Lower leg skin (tissue), 3 donors: ENCODE data around the gene MAB21L3.

Source experiments
- CTCF ChIP-seq, 3 donors: fragments of 450-650 bp; IDR thresholded peaks; one replicate each; pipeline ENCODE4 v1.5.1; 2016; ENCODE audit warnings: antibody characterized with exemption in 3 of 3, mild to moderate bottlenecking in 3 of 3, moderate library complexity in 2 of 3
- POLR2A ChIP-seq, 2 donors: fragments of 450-650 bp; IDR thresholded peaks; one replicate each; pipeline ENCODE4 v1.6.1; 2016 to 2017; ENCODE audit warnings: antibody characterized with exemption in 2 of 2, mild to moderate bottlenecking in 1 of 2, moderate library complexity in 1 of 2

DNA sequence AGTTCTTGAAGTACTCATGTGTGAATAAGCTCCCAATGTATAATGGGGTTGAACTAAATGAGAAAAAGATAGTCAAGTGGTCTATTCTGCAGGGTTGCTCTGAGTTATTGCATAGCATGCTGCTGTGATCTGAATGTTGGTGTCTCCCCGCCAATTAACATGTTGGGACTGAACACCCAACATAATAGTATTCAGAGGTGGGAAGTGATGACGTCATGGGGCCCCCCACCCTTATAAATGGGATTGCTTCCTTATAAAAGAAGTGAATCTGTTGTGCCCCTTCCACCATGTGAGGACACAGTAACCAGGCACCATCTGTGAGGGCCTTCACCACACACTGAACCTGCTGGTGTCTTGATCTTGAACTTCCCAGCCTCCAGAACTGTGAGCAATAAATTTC is 50.2 kb downstream of the MAB21L3 start:
- TF ChIP-seq POLR2A (IDR thresholded peaks at IDR 0.05): no peak
- TF ChIP-seq CTCF (IDR thresholded peaks at IDR 0.05): no peak
